GM18870 (cell line): ENCODE measurements around the gene CHD6.

Source experiments
- ATAC-seq: cut with Tn5 transposase; IDR thresholded peaks from one replicate; pipeline ENCODE4 v1.9.1; 2021; ENCODE audit warnings: moderate library complexity; ENCODE audit not compliant: unreplicated experiment

CHD6 gene

GRCh38 chr20:41508335-41508734, 109.8 kb downstream of the CHD6 start:
- no peak for ATAC-seq

GRCh38 chr20:41507851-41508250, 110.3 kb downstream of the CHD6 start:
- no peak for ATAC-seq

- ATAC-seq: no peak
These were observed 110.7 kb downstream of the CHD6 start for GRCh38 chr20:41507436-41507835.

- ATAC-seq: no peak
These were observed 111.8 kb downstream of the CHD6 start for GRCh38 chr20:41506192-41506915.

- no peak for ATAC-seq
These were observed 113.0 kb downstream of the CHD6 start for GRCh38 chr20:41505184-41505583.

GRCh38 chr20:41501376-41501775, 116.8 kb downstream of the CHD6 start:
- no peak for ATAC-seq

- no peak for ATAC-seq
These were observed 118.0 kb downstream of the CHD6 start for GRCh38 chr20:41499961-41500725.

- no peak for ATAC-seq
These were observed 119.1 kb downstream of the CHD6 start for GRCh38 chr20:41499064-41499463.

GRCh38 chr20:41497186-41497895, 120.8 kb downstream of the CHD6 start:
- no peak for ATAC-seq

GRCh38 chr20:41494451-41494850, 123.7 kb downstream of the CHD6 start:
- no peak for ATAC-seq

- ATAC-seq: no peak
These were observed 134.6 kb downstream of the CHD6 start for GRCh38 chr20:41483553-41483930.

GRCh38 chr20:41482647-41483552, 135.3 kb downstream of the CHD6 start:
- no peak for ATAC-seq

GRCh38 chr20:41480054-41480770, 138.0 kb downstream of the CHD6 start:
- ATAC-seq: no peak

GRCh38 chr20:41479113-41479512, 139.1 kb downstream of the CHD6 start:
- ATAC-seq: no peak

- ATAC-seq: no peak
These were observed 140.2 kb downstream of the CHD6 start for GRCh38 chr20:41478026-41478425.

GRCh38 chr20:41476446-41476845, 141.7 kb downstream of the CHD6 start:
- ATAC-seq: no peak

GRCh38 chr20:41476013-41476441, 142.2 kb downstream of the CHD6 start:
- no peak for ATAC-seq

GRCh38 chr20:41475503-41475902, 142.7 kb downstream of the CHD6 start:
- no peak for ATAC-seq

- ATAC-seq: no peak
These were observed 147.6 kb downstream of the CHD6 start for GRCh38 chr20:41470362-41471095.
